GM21515 (cell line): ENCODE measurements around the gene SPNS2.

Experiments
- ATAC-seq: cut with Tn5 transposase; IDR thresholded peaks from one replicate; pipeline ENCODE4 v1.9.1; 2021; ENCODE audit not compliant: unreplicated experiment

SPNS2 gene

GRCh38 chr17:4479982-4480751 lies 18.5 kb upstream of the SPNS2 start:
- no peak for ATAC-seq

GRCh38 chr17:4480929-4481898 lies 17.5 kb upstream of the SPNS2 start:
- no peak for ATAC-seq

GRCh38 chr17:4482338-4483011 lies 16.2 kb upstream of the SPNS2 start:
- ATAC-seq = no peak

GRCh38 chr17:4483012-4483840 lies 15.5 kb upstream of the SPNS2 start:
- ATAC-seq = no peak

- no peak for ATAC-seq
Observed at GRCh38 chr17:4485676-4486646, 12.7 kb upstream of the SPNS2 start.

GRCh38 chr17:4487296-4487695 lies 11.4 kb upstream of the SPNS2 start:
- no peak for ATAC-seq

- no peak for ATAC-seq
Observed at GRCh38 chr17:4487820-4488716, 10.6 kb upstream of the SPNS2 start.

GRCh38 chr17:4488989-4489595 lies 9.6 kb upstream of the SPNS2 start:
- no peak for ATAC-seq

GRCh38 chr17:4490109-4490591 lies 8.5 kb upstream of the SPNS2 start:
- no peak for ATAC-seq

GRCh38 chr17:4490637-4491061 lies 8.0 kb upstream of the SPNS2 start:
- ATAC-seq = no peak

- no peak for ATAC-seq
Observed at GRCh38 chr17:4492721-4493561, 5.7 kb upstream of the SPNS2 start.

GRCh38 chr17:4497101-4497824 lies 1.4 kb upstream of the SPNS2 start:
- ATAC-seq = no peak

- ATAC-seq = no peak
Observed at GRCh38 chr17:4499431-4500190, 930 bp downstream of the SPNS2 start.

- ATAC-seq = no peak
Observed at GRCh38 chr17:4500191-4500571, 1.5 kb downstream of the SPNS2 start.

- ATAC-seq = no peak
Observed at GRCh38 chr17:4501295-4501949, 2.7 kb downstream of the SPNS2 start.
